Loucy (cell line): ENCODE measurements around the gene PPP1R14C.

Experiments used
- H2AFZ ChIP-seq: fragments of 200-600 bp; sonication (generic); 2 replicates; pipeline ENCODE4 v1.6.0; 2016; ENCODE audit warnings: antibody characterized with exemption, mild to moderate bottlenecking, low read length, moderate library complexity
- H3F3A ChIP-seq: fragments of 200-600 bp; 2 replicates; pipeline ENCODE4 v1.6.0; 2016; ENCODE audit warnings: antibody characterized with exemption, low read depth, mild to moderate bottlenecking
- H3K27me3 ChIP-seq: fragments of 200-600 bp; sonication (generic); 2 replicates; pipeline ENCODE4 v1.6.1; 2014; ENCODE audit warnings: low read length, mild to moderate bottlenecking; ENCODE audit not compliant: insufficient read depth, poor library complexity, severe bottlenecking
- H3K36me3 ChIP-seq: fragments of 200-600 bp; sonication (generic); 2 replicates; pipeline ENCODE4 v1.6.1; 2016; ENCODE audit warnings: low read length; ENCODE audit not compliant: insufficient read depth
- H3K4me1 ChIP-seq: fragments of 200-600 bp; sonication (generic); 2 replicates; pipeline ENCODE4 v1.5.1; 2014; ENCODE audit warnings: low read length, mild to moderate bottlenecking; ENCODE audit not compliant: insufficient read depth, poor library complexity, severe bottlenecking
- H3K4me2 ChIP-seq: fragments of 200-600 bp; sonication (generic); 2 replicates; pipeline ENCODE4 v1.6.0; 2014; ENCODE audit warnings: antibody characterized with exemption, low read length, low read depth, mild to moderate bottlenecking; ENCODE audit not compliant: poor library complexity, severe bottlenecking
- H3K4me3 ChIP-seq: fragments of 200-600 bp; sonication (generic); 2 replicates; pipeline ENCODE4 v1.5.1; 2014; ENCODE audit warnings: low read length, mild to moderate bottlenecking, mixed read lengths; ENCODE audit not compliant: poor library complexity, severe bottlenecking
- H3K79me2 ChIP-seq: fragments of 200-600 bp; sonication (generic); 2 replicates; pipeline ENCODE4 v1.6.1; 2014; ENCODE audit warnings: low read length; ENCODE audit not compliant: insufficient read depth
- H3K9ac ChIP-seq: fragments of 200-600 bp; sonication (generic); 2 replicates; pipeline ENCODE4 v1.6.0; 2014; ENCODE audit warnings: mild to moderate bottlenecking, low read depth, low read length, moderate library complexity; ENCODE audit not compliant: poor library complexity, severe bottlenecking
- H3K9me2 ChIP-seq: fragments of 200-600 bp; sonication (generic); replicated peaks from 2 replicates; pipeline ENCODE4 v1.6.1; 2016; ENCODE audit warnings: low read depth, low read length, mixed read lengths
- H3K9me3 ChIP-seq: fragments of 200-600 bp; sonication (generic); 2 replicates; pipeline ENCODE4 v1.6.1; 2014; ENCODE audit warnings: mild to moderate bottlenecking, antibody characterized with exemption, low read length, low read depth; ENCODE audit not compliant: insufficient read depth
- H4K20me1 ChIP-seq: fragments of 200-600 bp; sonication (generic); 2 replicates; pipeline ENCODE4 v1.6.0; 2014; ENCODE audit warnings: antibody characterized with exemption, low read length, mild to moderate bottlenecking; ENCODE audit not compliant: insufficient read depth, poor library complexity, severe bottlenecking
- CTCF ChIP-seq: fragments of 200-600 bp; sonication (generic); conservative IDR thresholded peaks from 2 replicates; pipeline ENCODE4 v1.5.1; 2014; ENCODE audit warnings: mild to moderate bottlenecking, antibody characterized with exemption, low read length
- EZH2phosphoT487 ChIP-seq: fragments of 200-600 bp; IDR thresholded peaks from 2 replicates; pipeline ENCODE4 v1.6.1; 2018; ENCODE audit warnings: antibody characterized with exemption, mild to moderate bottlenecking, moderate library complexity, borderline replicate concordance

The PPP1R14C gene

GRCh38 chr6:150235218-150235617 lies 92.4 kb downstream of the PPP1R14C start:
- no peaks in the 10 kb centered on the region for H4K20me1 ChIP-seq
- TF ChIP-seq EZH2phosphoT487 (no peak), CTCF (no peak)

GRCh38 chr6:150236114-150236513 lies 93.3 kb downstream of the PPP1R14C start:
- no peak overlapping the region for H3K9ac ChIP-seq
- H3K4me2 ChIP-seq, result no peak overlapping the region
- H3K4me3 ChIP-seq, result no peak overlapping the region
- no peaks in the 10 kb centered on the region for H3K36me3 ChIP-seq
- no peaks in the 10 kb centered on the region for H4K20me1 ChIP-seq
- no peaks in the 10 kb centered on the region for H3K27me3 ChIP-seq
- H3K4me1 ChIP-seq, result peaks cover 11% of the 10 kb centered on the region
- TF ChIP-seq EZH2phosphoT487 (no peak), CTCF (no peak)
- H3K9me2 ChIP-seq, result no peaks in the 10 kb centered on the region
- no peak overlapping the region for H2AFZ ChIP-seq
- no peaks in the 10 kb centered on the region for H3K79me2 ChIP-seq
- H3K9me3 ChIP-seq, result no peaks in the 10 kb centered on the region
- H3F3A ChIP-seq, result no peaks in the 10 kb centered on the region

More at GRCh38 chr6:150235218-150235617, 92.4 kb downstream of the PPP1R14C start:
- H3F3A ChIP-seq, result no peaks in the 10 kb centered on the region
- no peak overlapping the region for H2AFZ ChIP-seq
- no peak overlapping the region for H3K9ac ChIP-seq
- no peaks in the 10 kb centered on the region for H3K36me3 ChIP-seq
- H3K9me2 ChIP-seq, result no peaks in the 10 kb centered on the region
- H3K27me3 ChIP-seq, result no peaks in the 10 kb centered on the region
- no peak overlapping the region for H3K4me3 ChIP-seq
- H3K79me2 ChIP-seq, result no peaks in the 10 kb centered on the region
- H3K4me1 ChIP-seq, result peaks cover 11% of the 10 kb centered on the region
- H3K9me3 ChIP-seq, result no peaks in the 10 kb centered on the region
- no peak overlapping the region for H3K4me2 ChIP-seq

DNA sequence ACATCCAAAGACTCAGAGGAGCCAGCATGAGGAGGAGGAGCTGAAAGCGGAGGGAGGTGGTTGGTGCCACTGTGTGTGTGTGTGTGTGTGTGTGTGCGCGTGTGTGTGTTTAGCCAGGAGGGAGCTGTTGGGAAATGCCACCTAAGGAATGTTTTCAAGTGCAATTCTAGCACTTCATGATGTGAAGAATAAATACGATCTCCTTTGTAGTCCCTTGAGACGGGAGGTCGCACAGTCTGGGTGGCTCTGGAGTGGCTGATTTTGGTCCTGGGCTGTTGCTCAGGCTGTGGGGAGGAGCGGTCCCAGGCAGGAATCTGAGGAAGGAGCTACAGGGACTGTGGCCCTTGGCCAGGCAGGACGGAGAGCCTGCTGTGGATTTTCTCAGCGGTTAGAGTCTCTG lies 93.7 kb downstream of the PPP1R14C start:
- no peak for TF ChIP-seq CTCF
- no peak for TF ChIP-seq EZH2phosphoT487
- no peaks in the 10 kb centered on the region for H3K79me2 ChIP-seq
- H3K36me3 ChIP-seq, result no peaks in the 10 kb centered on the region
- H3K4me1 ChIP-seq, result peaks cover 11% of the 10 kb centered on the region
- no peaks in the 10 kb centered on the region for H3F3A ChIP-seq
- H4K20me1 ChIP-seq, result no peaks in the 10 kb centered on the region
- no peaks in the 10 kb centered on the region for H3K27me3 ChIP-seq
- H3K9ac ChIP-seq, result no peak overlapping the region
- no peak overlapping the region for H3K4me3 ChIP-seq
- H3K9me2 ChIP-seq, result no peaks in the 10 kb centered on the region
- no peak overlapping the region for H2AFZ ChIP-seq
- H3K9me3 ChIP-seq, result no peaks in the 10 kb centered on the region
- H3K4me2 ChIP-seq, result no peak overlapping the region
